Measurements from ENCODE around the gene BCKDHA.
"Not testable (repeated sequence)": the region's sequence is repeated elsewhere in the genome, so short reads cannot be mapped to it uniquely, and the experiment has no call there.

The BCKDHA gene

GRCh38 chr19:41452584-41453275 is 55.1 kb downstream of the BCKDHA start:
- DNase-seq, result no peak

- no peak for DNase-seq
Observed at GRCh38 chr19:41455936-41456335, 58.3 kb downstream of the BCKDHA start.

- DNase-seq, result no peak
Observed at GRCh38 chr19:41456342-41456918, 58.8 kb downstream of the BCKDHA start.

- DNase-seq, result no peak
Observed at GRCh38 chr19:41457241-41457640, 59.6 kb downstream of the BCKDHA start.

- no peak for DNase-seq
Observed at GRCh38 chr19:41462497-41462896, 64.9 kb downstream of the BCKDHA start.

GRCh38 chr19:41463257-41464256 is 65.9 kb downstream of the BCKDHA start:
- DNase-seq, result not testable (repeated sequence)

Data from right hindlimb (tissue), 1 donor.